ENCODE results near the gene LHFPL2. TPM values are rescaled to one million over a fixed set of nuclear protein-coding genes. Genes with fewer than 3 reads are reported as not detected.

LHFPL2 gene
- total RNA-seq, 1 donor from 2014 or later: 42.1 TPM

DNA sequence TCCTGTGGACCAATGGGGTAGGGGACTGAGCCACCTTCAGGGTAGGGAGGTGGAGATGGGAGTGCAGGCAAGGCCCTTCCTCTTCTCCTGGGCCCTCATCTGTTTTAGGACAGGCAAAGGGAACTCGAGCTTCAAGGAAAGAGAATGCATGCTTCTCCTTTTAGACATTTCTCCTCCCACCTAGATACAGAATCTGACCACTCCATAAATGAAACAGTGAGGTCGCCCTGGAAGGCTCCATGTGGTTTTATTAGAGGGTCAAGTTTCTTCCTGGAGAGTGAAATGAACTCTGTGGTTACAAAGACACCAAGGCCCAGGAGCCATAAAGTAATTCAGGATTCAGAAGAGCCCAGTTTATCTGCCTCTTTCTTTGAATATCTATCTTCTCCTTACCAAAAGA lies 14.9 kb downstream of the LHFPL2 start:
- no peak overlapping the region for H3K27ac Mint-ChIP-seq
- H3K27me3 Mint-ChIP-seq (ENCODE audit: low read depth): no peaks in the 10 kb centered on the region
- peaks cover 47% of the 10 kb centered on the region for H3K4me1 Mint-ChIP-seq
- no peak overlapping the region for H3K4me3 Mint-ChIP-seq
- H3K36me3 Mint-ChIP-seq: peaks cover 25% of the 10 kb centered on the region
- no peak for TF ChIP-seq CTCF (IDR thresholded peaks at IDR 0.05; ENCODE audit: unreplicated experiment)
- peaks cover 6% of the 10 kb centered on the region for H3K9me3 Mint-ChIP-seq
- no peak for DNase-seq (ENCODE audit: low spot score in 2 of 2, unreplicated experiment in 2 of 2)

- DNase-seq (ENCODE audit: low spot score in 2 of 2, unreplicated experiment in 2 of 2): no peak
- no peak overlapping the region for H3K4me3 Mint-ChIP-seq
- no peaks in the 10 kb centered on the region for H3K27me3 Mint-ChIP-seq (ENCODE audit: low read depth)
- peaks cover 51% of the 10 kb centered on the region for H3K4me1 Mint-ChIP-seq
- TF ChIP-seq CTCF (IDR thresholded peaks at IDR 0.05; ENCODE audit: unreplicated experiment): no peak
- peaks cover 26% of the 10 kb centered on the region for H3K36me3 Mint-ChIP-seq
- H3K27ac Mint-ChIP-seq: no peak overlapping the region
- peaks cover 6% of the 10 kb centered on the region for H3K9me3 Mint-ChIP-seq
Measured at GRCh38 chr5:78632467-78632866, 16.1 kb downstream of the LHFPL2 start.

DNA sequence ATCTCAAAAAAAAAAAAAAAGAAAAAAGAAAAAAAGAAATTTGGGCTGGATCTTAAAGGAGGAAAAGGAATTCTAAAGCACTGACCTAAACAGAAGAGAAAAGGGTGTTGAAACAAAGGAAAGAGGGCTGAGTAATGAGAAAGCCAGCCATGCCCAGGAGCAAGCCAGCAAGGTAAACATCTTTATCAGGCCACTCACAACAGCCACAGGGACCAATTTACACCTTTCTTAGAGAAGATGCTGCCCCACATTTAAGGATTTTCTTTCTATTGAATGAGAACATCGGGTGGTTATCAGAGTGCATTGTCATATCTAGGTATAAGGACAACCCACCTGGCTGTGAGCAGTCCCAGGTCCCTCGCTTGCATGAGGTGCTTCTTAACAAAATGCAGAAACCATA lies 16.6 kb downstream of the LHFPL2 start:
- TF ChIP-seq CTCF (IDR thresholded peaks at IDR 0.05; ENCODE audit: unreplicated experiment): no peak
- H3K9me3 Mint-ChIP-seq: peaks cover 6% of the 10 kb centered on the region
- no peaks in the 10 kb centered on the region for H3K27me3 Mint-ChIP-seq (ENCODE audit: low read depth)
- DNase-seq (ENCODE audit: low spot score in 2 of 2, unreplicated experiment in 2 of 2): no peak
- H3K4me3 Mint-ChIP-seq: no peak overlapping the region
- H3K36me3 Mint-ChIP-seq: peaks cover 29% of the 10 kb centered on the region
- peaks cover 51% of the 10 kb centered on the region for H3K4me1 Mint-ChIP-seq
- no peak overlapping the region for H3K27ac Mint-ChIP-seq

DNA sequence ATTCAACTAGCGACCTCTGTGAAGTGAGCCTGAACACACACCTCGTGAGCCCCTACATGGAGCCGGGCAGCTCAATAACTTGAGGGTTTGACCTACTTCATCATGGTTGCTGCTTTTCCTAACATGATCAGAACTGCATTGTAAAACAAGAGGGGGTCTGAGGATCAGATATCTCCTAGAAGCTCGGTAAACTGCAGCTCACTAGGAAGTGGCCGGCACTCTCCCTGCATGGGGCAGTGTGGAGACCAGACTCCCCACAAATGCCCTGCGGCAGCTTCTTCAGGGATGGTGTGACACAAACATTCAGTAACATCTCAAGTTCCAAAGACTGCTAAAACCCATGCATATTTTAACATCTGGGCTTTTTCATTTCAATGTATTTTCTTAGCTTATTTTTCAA lies 18.5 kb downstream of the LHFPL2 start:
- Mint-ChIP-seq H3K27me3 (ENCODE audit: low read depth) (no peaks in the 10 kb centered on the region), H3K27ac (no peak overlapping the region), H3K4me1 (peaks cover 48% of the 10 kb centered on the region), H3K9me3 (peaks cover 6% of the 10 kb centered on the region), H3K4me3 (no peak overlapping the region), H3K36me3 (peaks cover 33% of the 10 kb centered on the region)
- no peak for DNase-seq (ENCODE audit: low spot score in 2 of 2, unreplicated experiment in 2 of 2)
- no peak for TF ChIP-seq CTCF (IDR thresholded peaks at IDR 0.05; ENCODE audit: unreplicated experiment)

GRCh38 chr5:78629624-78630023 lies 18.9 kb downstream of the LHFPL2 start:
- no peak overlapping the region for H3K27ac Mint-ChIP-seq
- DNase-seq (ENCODE audit: low spot score in 2 of 2, unreplicated experiment in 2 of 2): no peak
- peaks cover 33% of the 10 kb centered on the region for H3K36me3 Mint-ChIP-seq

More at GRCh38 chr5:78629624-78630023, 18.9 kb downstream of the LHFPL2 start:
- H3K9me3 Mint-ChIP-seq: peaks cover 6% of the 10 kb centered on the region
- peaks cover 45% of the 10 kb centered on the region for H3K4me1 Mint-ChIP-seq
- no peaks in the 10 kb centered on the region for H3K27me3 Mint-ChIP-seq (ENCODE audit: low read depth)
- no peak overlapping the region for H3K4me3 Mint-ChIP-seq
- TF ChIP-seq CTCF (IDR thresholded peaks at IDR 0.05; ENCODE audit: unreplicated experiment): no peak

Data from mesothelial cell of epicardium (in vitro differentiated cells).